HG03066 (cell line): ENCODE results near the gene MXRA8.

Source experiments
- ATAC-seq: cut with Tn5 transposase; IDR thresholded peaks from one replicate; pipeline ENCODE4 v1.9.1; 2021; ENCODE audit warnings: low read depth; ENCODE audit not compliant: unreplicated experiment

Gene MXRA8

DNA sequence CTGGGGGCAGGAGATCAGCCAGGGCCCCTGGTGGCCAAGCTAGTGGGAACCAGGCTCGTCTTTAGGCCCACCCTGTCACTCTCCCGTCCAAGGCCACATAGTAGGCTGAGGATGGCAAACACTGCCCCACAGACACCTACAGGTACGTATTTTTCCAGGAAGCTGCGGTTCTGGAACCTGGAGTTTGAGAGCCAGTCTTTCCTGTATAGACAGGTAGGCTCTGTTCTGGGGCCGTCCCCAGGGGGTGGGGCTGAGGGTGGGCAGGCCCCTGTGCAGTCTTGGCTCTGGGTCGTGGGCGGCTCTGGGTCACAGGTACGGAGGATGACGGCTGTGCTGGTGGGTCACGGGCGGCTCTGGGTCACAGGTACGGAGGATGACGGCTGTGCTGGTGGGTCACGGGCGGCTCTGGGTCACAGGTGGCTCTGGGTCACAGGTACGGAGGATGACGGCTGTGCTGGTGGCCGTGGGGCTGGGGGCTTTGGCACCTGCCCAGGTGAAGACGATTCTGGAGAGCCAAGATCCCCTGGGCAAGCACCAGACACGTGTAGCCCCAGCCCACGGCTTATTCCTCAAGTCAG is 47.8 kb downstream of the MXRA8 start:
- ATAC-seq, result no peak

GRCh38 chr1:1310109-1310385 is 48.3 kb downstream of the MXRA8 start:
- ATAC-seq, result no peak

GRCh38 chr1:1309251-1310108 is 48.9 kb downstream of the MXRA8 start:
- ATAC-seq, result no peak

DNA sequence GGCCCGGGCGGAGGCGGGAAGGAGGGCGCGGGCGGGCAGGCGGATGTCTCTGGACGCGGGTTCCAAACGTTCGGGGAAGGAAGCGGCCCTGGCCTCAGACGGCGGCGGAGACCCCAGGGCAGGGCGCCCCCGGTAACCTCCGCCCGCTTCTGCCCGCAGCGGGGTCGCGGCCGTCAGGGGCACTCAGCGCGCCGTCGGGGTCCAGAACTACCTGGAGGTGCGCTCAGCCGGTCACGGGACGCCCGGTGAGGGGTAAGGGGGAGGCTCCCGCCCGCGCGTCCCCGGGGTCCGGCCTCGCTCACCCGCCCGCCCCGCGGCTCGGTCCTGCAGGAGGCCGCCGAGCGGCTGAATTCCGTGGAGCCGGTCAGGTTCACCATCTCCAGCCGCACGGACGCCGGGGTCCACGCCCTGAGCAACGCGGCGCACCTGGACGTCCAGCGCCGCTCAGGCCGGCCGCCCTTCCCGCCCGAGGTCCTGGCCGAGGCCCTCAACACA is 49.6 kb downstream of the MXRA8 start:
- no peak for ATAC-seq

DNA sequence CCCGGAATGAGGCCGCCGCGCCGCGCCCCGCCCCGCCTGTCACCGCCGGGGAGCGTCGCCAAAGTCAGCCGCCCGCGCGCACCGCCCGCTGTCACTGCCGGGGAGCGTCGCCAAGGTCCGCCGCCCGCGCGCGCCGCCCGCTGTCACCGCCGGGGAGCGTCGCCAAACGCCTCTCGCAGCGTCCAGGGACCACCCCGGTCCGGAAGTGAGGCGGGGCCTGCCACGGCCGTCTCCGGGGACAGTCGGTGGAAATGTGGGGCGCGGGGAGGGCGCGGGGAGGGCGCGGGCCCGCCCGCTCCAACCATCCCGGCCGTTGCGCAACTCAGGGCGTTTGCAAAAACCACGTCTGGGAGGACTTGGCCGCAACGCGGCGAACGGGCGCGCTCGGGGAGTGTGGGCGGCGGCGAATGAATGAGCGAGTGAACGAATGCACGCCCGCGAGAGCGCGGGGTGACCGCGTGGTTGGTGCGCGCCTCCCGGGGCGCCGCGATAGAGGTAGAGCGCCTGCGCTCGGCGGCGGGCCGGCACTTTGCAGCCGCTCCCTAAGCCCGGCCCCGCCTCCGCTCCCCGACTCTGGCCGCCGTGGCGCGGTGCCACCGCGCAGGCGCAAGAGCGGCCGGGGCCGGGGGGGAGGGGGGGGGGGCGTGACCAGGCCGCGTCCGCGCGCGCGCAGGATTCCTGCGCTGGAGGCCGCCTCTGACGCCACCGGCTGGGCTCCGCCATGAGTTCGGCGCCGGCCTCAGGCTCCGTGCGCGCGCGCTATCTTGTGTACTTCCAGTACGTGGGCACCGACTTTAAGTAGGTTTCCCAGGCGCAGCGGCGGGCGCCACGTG is 50.2 kb downstream of the MXRA8 start, which contains the start of the genes ACAP3 and PUSL1:
TSS of gene ACAP3 (minus strand) at position 8 of the 833 bp plus-strand sequence. CDS start 115 bp downstream, outside the sequence.
TSS of gene PUSL1 (plus strand) at position 675 of the 833 bp plus-strand sequence. CDS start at position 722, 47 bp downstream.
- ATAC-seq, result peak; percentile 57

- peak; percentile 2 for ATAC-seq
These were observed 51.0 kb downstream of the MXRA8 start for GRCh38 chr1:1307261-1307922.

GRCh38 chr1:1306661-1307260 is 51.6 kb downstream of the MXRA8 start:
- ATAC-seq, result no peak

- no peak for ATAC-seq
These were observed 52.2 kb downstream of the MXRA8 start for GRCh38 chr1:1306070-1306660.

GRCh38 chr1:1305300-1306069 is 52.9 kb downstream of the MXRA8 start:
- no peak for ATAC-seq

DNA sequence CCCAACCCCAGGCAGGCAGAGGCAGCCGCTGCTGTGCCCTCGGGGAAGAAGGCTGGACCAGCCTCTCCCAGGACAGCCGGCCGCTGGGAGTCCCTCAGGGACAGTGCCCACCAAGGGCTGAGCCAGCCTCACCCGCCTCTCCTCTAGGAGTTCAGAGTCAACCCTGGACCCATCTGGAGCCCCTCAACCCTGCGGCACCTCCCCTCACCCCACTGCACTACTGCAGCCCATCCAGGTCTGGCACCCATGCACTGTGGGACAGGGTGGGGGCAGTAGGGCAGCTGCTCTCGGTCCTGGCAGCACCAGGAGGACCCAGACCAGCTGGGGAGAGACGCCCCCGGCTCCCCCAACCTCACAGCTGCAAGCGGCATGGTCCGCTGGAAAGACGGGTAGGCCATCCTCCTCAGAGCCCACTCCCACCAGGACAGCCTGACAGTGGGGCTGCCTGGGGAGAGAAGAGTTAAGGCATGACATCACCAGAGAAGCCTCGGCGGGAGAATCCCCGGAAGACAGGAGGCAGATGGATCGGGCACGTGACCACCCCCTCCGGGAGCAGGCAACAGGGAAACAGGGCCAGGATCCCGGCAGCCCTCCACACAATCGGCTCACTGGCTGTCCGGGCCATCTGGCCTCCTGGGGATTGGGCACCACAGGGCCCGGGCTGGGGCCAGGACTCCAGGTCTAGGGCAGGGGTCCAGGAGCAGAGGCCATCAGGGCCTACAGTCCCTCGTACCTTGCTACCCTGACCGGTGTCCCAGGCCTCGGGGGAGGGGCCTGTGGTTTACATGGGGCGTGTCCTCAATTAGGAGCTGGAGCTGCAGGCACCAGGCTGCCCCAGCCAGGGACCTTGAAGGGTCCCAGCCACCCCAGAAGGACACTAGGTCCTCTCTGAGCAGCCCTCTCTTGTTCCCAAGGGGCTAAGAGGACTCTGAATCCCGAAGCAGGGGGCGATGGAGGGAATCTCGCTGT is 53.7 kb downstream of the MXRA8 start:
- no peak for ATAC-seq

DNA sequence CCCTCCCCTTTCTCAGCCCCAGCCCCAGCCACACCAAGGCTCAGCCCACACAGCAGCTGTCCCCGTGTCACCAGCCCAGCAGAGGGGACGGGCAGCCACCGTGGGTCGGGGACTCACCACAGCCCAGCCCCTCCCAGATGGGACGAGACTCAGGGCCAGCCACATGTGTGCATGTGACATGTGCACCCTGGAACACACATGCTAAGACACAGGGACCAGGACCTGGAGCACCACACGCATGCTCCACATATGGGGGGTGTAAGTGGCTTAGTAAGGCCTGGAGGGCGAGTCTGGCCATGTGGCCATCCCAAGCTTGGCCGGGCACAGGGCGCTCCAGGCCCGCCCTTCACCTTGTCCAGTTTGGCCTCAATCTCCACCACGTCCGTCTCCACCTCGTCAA is 54.6 kb downstream of the MXRA8 start:
- ATAC-seq, result no peak

DNA sequence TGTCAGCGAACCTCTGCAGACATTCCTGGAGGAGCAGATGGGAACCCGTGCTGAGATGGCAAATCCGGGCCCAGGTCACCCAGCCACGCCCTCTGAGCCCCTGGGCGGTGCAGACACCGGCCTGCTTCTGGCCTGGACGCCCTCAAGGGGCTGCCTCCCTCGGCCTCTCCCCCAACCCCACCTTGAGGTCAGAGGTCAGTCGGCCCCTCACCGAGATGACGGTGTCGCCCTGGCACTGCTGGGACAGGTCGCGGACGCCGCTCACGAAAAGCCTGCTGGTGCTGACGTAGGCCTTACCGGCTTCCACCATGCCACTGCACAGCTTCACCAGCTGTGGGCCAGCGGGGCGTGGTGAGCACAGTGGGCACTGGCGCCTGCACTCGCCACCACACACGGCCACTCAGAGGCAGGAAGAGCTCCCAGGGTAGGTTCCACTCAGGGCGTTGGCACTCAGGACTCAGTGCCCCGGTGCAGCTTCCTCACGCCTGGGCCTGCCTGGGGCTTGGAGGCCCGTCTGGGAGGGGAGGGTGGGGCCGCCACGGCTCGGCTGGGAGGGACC is 55.3 kb downstream of the MXRA8 start:
- ATAC-seq, result no peak
